Measurements from ENCODE around the gene ATP11A.

DNA sequence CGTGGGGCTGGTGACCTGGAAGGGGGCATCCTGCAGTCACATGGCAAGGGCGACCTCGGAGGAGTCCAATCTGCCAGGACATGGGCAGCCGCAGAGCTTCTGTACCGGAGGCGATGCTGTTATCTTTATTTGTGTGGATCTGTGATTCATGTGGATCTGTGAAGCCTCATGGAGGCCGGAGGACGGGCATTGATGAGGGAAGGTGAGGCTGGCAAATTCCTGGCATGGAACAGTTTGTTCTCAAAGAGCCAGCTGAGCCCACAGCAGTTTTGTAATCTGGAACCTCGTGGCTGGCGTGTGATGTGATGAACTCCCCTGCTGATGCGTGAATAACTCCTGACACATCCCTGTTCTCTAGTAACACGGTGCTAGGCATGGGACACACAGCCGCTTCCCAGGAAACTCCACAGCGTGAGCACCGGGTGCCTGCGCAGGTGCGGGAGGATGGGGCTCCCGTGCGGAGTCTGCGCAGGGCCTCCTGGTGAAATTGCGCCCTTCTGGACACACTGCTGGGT, 40.4 kb downstream of the ATP11A start:
- TF ChIP-seq POLR2A (IDR thresholded peaks at IDR 0.05), result peak in 1 of 2 donors; percentile 49
- TF ChIP-seq, protein P1, sequence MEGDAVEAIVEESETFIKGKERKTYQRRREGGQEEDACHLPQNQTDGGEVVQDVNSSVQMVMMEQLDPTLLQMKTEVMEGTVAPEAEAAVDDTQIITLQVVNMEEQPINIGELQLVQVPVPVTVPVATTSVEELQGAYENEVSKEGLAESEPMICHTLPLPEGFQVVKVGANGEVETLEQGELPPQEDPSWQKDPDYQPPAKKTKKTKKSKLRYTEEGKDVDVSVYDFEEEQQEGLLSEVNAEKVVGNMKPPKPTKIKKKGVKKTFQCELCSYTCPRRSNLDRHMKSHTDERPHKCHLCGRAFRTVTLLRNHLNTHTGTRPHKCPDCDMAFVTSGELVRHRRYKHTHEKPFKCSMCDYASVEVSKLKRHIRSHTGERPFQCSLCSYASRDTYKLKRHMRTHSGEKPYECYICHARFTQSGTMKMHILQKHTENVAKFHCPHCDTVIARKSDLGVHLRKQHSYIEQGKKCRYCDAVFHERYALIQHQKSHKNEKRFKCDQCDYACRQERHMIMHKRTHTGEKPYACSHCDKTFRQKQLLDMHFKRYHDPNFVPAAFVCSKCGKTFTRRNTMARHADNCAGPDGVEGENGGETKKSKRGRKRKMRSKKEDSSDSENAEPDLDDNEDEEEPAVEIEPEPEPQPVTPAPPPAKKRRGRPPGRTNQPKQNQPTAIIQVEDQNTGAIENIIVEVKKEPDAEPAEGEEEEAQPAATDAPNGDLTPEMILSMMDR (IDR thresholded peaks at IDR 0.05), result no peak
